Prostate gland (tissue), 2 donors: ENCODE results near the gene CRTC1. TPM values are rescaled to one million over a fixed set of nuclear protein-coding genes. Genes with fewer than 3 reads are reported as not detected.
"Not testable (repeated sequence)": the region's sequence is repeated elsewhere in the genome, so short reads cannot be mapped to it uniquely, and the experiment has no call there.

Source experiments
- DNase-seq: peaks from one replicate; pipeline ENCODE4 v3.0.0-alpha.2; 2019; ENCODE audit warnings: low spot score
- H3K27ac ChIP-seq, 2 donors: fragments of 200-600 bp; sonication (generic); 2 replicates each; pipeline ENCODE4 v1.5.1; 2017 to 2019
- H3K27me3 ChIP-seq: fragments of 200-600 bp; sonication (generic); replicated peaks from 2 replicates; pipeline ENCODE4 v1.5.1; 2019; ENCODE audit not compliant: insufficient read depth
- H3K36me3 ChIP-seq, 2 donors: fragments of 200-600 bp; sonication (generic); 1 replicate in 1 of 2; 2 replicates in 1 of 2; pipeline versions ENCODE4 v1.5.1 to v1.8.1; 2017 to 2019
- H3K4me1 ChIP-seq: fragments of 200-600 bp; sonication (generic); replicated peaks from 2 replicates; pipeline ENCODE4 v1.5.1; 2019
- H3K4me3 ChIP-seq, 2 donors: fragments of 200-600 bp; sonication (generic); 2 replicates each; pipeline ENCODE4 v1.5.1; 2017 to 2019
- H3K9me3 ChIP-seq: fragments of 200-600 bp; sonication (generic); 2 replicates; pipeline ENCODE4 v1.5.1; 2017
- CTCF ChIP-seq, 4 experiments: fragments of 200-600 bp in 2 of 4; fragments of 450-650 bp in 2 of 4; sonication (generic) in 2 of 4; IDR thresholded peaks; 1 replicate in 3 of 4; 2 replicates in 1 of 4; pipeline ENCODE4 v1.5.1; 2016 to 2019; ENCODE audit warnings: antibody characterized with exemption in 4 of 4, mild to moderate bottlenecking in 2 of 4, moderate library complexity in 2 of 4
- POLR2A ChIP-seq: fragments of 450-650 bp; IDR thresholded peaks from one replicate; pipeline ENCODE4 v1.6.1; 2016; ENCODE audit warnings: antibody characterized with exemption, mild to moderate bottlenecking
- POLR2AphosphoS5 ChIP-seq: sonication (generic); formaldehyde crosslinking; IDR thresholded peaks from one replicate; pipeline ENCODE4 v1.6.1; 2017; ENCODE audit warnings: antibody characterized with exemption
- WGBS: methylation state at CpG from one replicate; pipeline ENCODE4 v1.1.5; 2018; 5-methylcytosine and 5-hydroxymethylcytosine counted together
- intact Hi-C: fragments of 100-400 bp; cut with DNase I; formaldehyde crosslinking; loops from one replicate; pipeline ENCODE4 v1.14.2; 2022
- total RNA-seq, 2 donors: library from RNA; depleted of rRNA; stranded (reverse); fragments of >200 nt; gene quantifications; one replicate each; pipeline ENCODE4 v1.1.0, GENCODE V29; 2016

The CRTC1 gene
- total RNA-seq, 2 donors from 2014 or later: 6.7 to 24.4 TPM

- no peak overlapping the region for H3K27ac ChIP-seq
- no peaks in the 10 kb centered on the region for H3K4me1 ChIP-seq
- no peaks in the 10 kb centered on the region for H3K36me3 ChIP-seq
- no peak overlapping the region for H3K4me3 ChIP-seq
- 63% methylated on average over 15 of the region's 15 CpGs for WGBS
- no peak for DNase-seq
- intact Hi-C loops: no loop called here
- no peaks in the 10 kb centered on the region for H3K27me3 ChIP-seq
- TF ChIP-seq POLR2A (no peak), CTCF (IDR thresholded peaks at IDR 0.05) (no peak), POLR2AphosphoS5 (no peak)
- H3K9me3 ChIP-seq: no peaks in the 10 kb centered on the region
These were observed 48.1 kb downstream of the CRTC1 start for GRCh38 chr19:18731562-18732008.

DNA sequence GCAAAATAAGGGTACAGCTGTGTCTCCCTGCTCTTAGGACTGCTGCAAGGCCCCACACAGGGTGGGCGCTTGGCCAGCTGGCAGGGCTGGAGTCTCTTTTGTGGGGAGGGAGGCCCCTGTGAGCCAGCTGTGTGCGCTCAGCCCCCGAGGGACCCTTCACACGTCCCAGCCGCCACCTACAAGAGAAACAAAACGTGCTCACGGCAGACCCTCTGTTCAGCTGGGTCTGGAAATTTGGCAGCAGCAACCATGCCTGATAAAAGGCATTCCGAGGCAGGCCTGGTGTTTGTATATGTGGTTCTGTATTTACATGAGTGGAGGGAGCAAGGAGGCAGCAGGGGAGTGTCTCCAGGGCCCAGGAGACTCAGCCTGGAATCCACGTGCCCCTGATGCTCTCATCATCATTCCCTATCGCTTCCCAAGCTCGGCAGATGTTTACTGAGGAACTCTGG, 49.7 kb downstream of the CRTC1 start:
- WGBS: 35% methylated on average over 11 of the region's 11 CpGs
- Histone ChIP-seq H3K27me3 (no peaks in the 10 kb centered on the region), H3K4me3 (no peak overlapping the region), H3K9me3 (no peaks in the 10 kb centered on the region), H3K27ac (no peak overlapping the region), H3K4me1 (no peaks in the 10 kb centered on the region), H3K36me3 (no peaks in the 10 kb centered on the region)
- TF ChIP-seq POLR2A (no peak), CTCF (IDR thresholded peaks at IDR 0.05) (no peak), POLR2AphosphoS5 (no peak)
- no peak for DNase-seq
- intact Hi-C loops: no loop called here

- H3K27ac ChIP-seq, DNase-seq, intact Hi-C loops, H3K9me3 ChIP-seq, H3K27me3 ChIP-seq, H3K36me3 ChIP-seq, H3K4me3 ChIP-seq, H3K4me1 ChIP-seq: not testable (repeated sequence)
- WGBS: 90% methylated on average over 11 of the region's 11 CpGs
These were observed 50.4 kb downstream of the CRTC1 start for GRCh38 chr19:18733762-18734332.

GRCh38 chr19:18735324-18735723, 51.8 kb downstream of the CRTC1 start:
- WGBS: 82% methylated on average over 14 of the region's 14 CpGs
- intact Hi-C loops: no loop called here
- TF ChIP-seq CTCF (IDR thresholded peaks at IDR 0.05) (no peak), POLR2A (no peak), POLR2AphosphoS5 (no peak)
- H3K9me3 ChIP-seq: no peaks in the 10 kb centered on the region
- no peak overlapping the region for H3K4me3 ChIP-seq
- DNase-seq: no peak
- H3K27ac ChIP-seq: no peak overlapping the region
- no peaks in the 10 kb centered on the region for H3K4me1 ChIP-seq
- no peaks in the 10 kb centered on the region for H3K27me3 ChIP-seq
- no peaks in the 10 kb centered on the region for H3K36me3 ChIP-seq

DNA sequence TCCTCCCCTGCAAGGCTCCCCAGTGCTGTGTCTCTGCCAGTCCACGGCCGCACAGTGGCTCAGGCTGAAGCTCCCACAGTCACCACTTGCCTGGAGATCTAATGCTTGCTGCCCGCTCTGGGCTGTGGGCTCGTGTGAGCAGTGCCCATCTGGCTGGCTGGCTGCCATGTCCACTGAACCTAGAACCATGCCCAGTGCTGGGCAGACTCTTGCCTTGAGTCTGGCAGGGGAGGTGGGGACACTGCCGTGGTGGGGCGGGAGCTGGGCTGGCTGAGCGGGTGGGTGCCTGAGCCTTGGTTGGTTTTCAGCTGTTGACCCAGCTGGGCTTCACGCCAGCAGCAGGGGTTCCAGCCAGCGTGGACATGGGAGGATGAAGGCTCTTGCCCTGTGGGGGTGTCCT, 52.3 kb downstream of the CRTC1 start:
- Histone ChIP-seq H3K27me3 (no peaks in the 10 kb centered on the region), H3K9me3 (no peaks in the 10 kb centered on the region), H3K4me3 (no peak overlapping the region), H3K27ac (no peak overlapping the region), H3K4me1 (no peaks in the 10 kb centered on the region), H3K36me3 (no peaks in the 10 kb centered on the region)
- DNase-seq: no peak
- TF ChIP-seq POLR2A (no peak), CTCF (IDR thresholded peaks at IDR 0.05) (no peak), POLR2AphosphoS5 (no peak)
- intact Hi-C loops: no loop called here
- WGBS: 48% methylated on average over 9 of the region's 9 CpGs
